ENCODE results near the gene SMAD3. TPM values are rescaled to one million over a fixed set of nuclear protein-coding genes. Genes with fewer than 3 reads are reported as not detected.

Gene SMAD3
- total and polyA plus RNA-seq, 2 of the 4 experiments (the other 2 are of a cell fraction) = 71.0 to 177 TPM

- POLR2A ChIA-PET (ENCODE audit: unreplicated experiment) = no interaction called here
- dilution Hi-C loops (cut with HindIII; ENCODE audit: low sequenced_read_pairs, unreplicated experiment) = no loop called here
- ATAC-seq (ENCODE audit: low read depth) = no peak
Observed at GRCh38 chr15:67170143-67170925, 104.9 kb downstream of the SMAD3 start.

More at GRCh38 chr15:67170143-67170925, 104.9 kb downstream of the SMAD3 start:
- intact Hi-C loops (cut with micrococcal nuclease) (loop anchor here (2.0 kb wide), 1 partner anchor 64 kb away; no protein-coding TSS in a partner anchor), in situ Hi-C loops (cut with MboI; ENCODE audit: low sequenced_read_pairs) (no loop called here)
- Histone ChIP-seq H3K4me1 (ENCODE audit: control insufficient read depth, insufficient read depth, low read length) (peaks cover 72% of the 10 kb centered on the region), H3K36me3 (ENCODE audit: control insufficient read depth, insufficient read depth, low read length) (peaks cover 84% of the 10 kb centered on the region), H2AFZ (replicated peaks; ENCODE audit: low read length, poor library complexity) (no peak overlapping the region), H3K18ac (ENCODE audit: low read depth, low read length) (0 out of 2 replicates have a peak overlapping the region, but pooled peaks have one; percentile 3), H3K27ac (ENCODE audit: insufficient read depth, low read length) (peak overlapping the region; percentile 48), H3K9me1 (ENCODE audit: insufficient read depth, low read length) (peaks cover 73% of the 10 kb centered on the region), H4K8ac (ENCODE audit: low read depth in 2 of 2, low read length in 2 of 2) (peak overlapping the region; percentile 41 to 55; a peak in 3 of 4 replicates), H3K56ac (ENCODE audit: extremely low read depth, insufficient read depth, low read length) (no peak overlapping the region), H2BK5ac (ENCODE audit: low read depth, low read length, poor library complexity, severe bottlenecking) (peak overlapping the region; percentile 27), H3K4me3 (ENCODE audit: insufficient read depth, low read depth, low read length) (no peak overlapping the region), H3K4me2 (ENCODE audit: low read depth, low read length) (no peak overlapping the region), H4K5ac (ENCODE audit: low read depth, low read length) (peak overlapping the region; percentile 21), H3K79me1 (ENCODE audit: low read depth in 1 of 2, low read length in 2 of 2) (peaks cover 66 to 99% of the 10 kb centered on the region in 2 experiments), H2AK5ac (ENCODE audit: low read depth, low read length) (peak overlapping the region; percentile 28; the same call in 1 of the 2 replicates), H2BK15ac (ENCODE audit: low read depth, low read length) (peak overlapping the region; percentile 5; the same call in 1 of the 3 replicates), H3K14ac (replicated peaks; ENCODE audit: low read depth, low read length) (peak overlapping the region; percentile 29), H2BK20ac (ENCODE audit: low read depth, low read length) (peak overlapping the region; percentile 24; the same call in 1 of the 2 replicates), H3K9me3 (ENCODE audit: control insufficient read depth, insufficient read depth, low read length) (no peaks in the 10 kb centered on the region), H3K27me3 (ENCODE audit: control insufficient read depth, insufficient read depth, low read length) (no peaks in the 10 kb centered on the region), H3K9ac (ENCODE audit: low read depth, low read length) (no peak overlapping the region), H3K23ac (ENCODE audit: low read depth, low read length) (peak overlapping the region; percentile 68; the same call in 1 of the 2 replicates), H3K4ac (ENCODE audit: low read depth, low read length) (peak overlapping the region; percentile 58), H4K20me1 (ENCODE audit: insufficient read depth, low read length) (peaks cover 22% of the 10 kb centered on the region), H4K91ac (ENCODE audit: insufficient read depth, low read depth, low read length) (peak overlapping the region; percentile 59), H2BK120ac (ENCODE audit: low read depth, low read length) (peak overlapping the region; percentile 11; the same call in 1 of the 2 replicates), H2AK9ac (replicated peaks; ENCODE audit: low read depth, low read length, poor library complexity) (peak overlapping the region; percentile 25)
- WGBS, 2 experiments (ENCODE audit: extremely low coverage in 2 of 2, insufficient read length in 1 of 2) = no CpG with 5 or more reads among the region's 12 CpGs
- CTCF ChIA-PET = no interaction called here
- no peak for DNase-seq
- no TSS peak for BruUV-seq (replicated peaks)
- TF ChIP-seq FOS (IDR thresholded peaks at IDR 0.05; ENCODE audit: low read depth, low read length) = no peak
- TF ChIP-seq POLR2A (IDR thresholded peaks at IDR 0.05; ENCODE audit: low read depth, low read length) = no peak
- TF ChIP-seq CHD1 (IDR thresholded peaks at IDR 0.05; ENCODE audit: low read depth, low read length) = no peak
- no peak for TF ChIP-seq BHLHE40 (IDR thresholded peaks at IDR 0.05; ENCODE audit: low read depth, low read length)
- TF ChIP-seq CEBPB (IDR thresholded peaks at IDR 0.05; ENCODE audit: low read depth, low read length) = no peak
- TF ChIP-seq USF2 (IDR thresholded peaks at IDR 0.05; ENCODE audit: low read depth, low read length) = no peak
- TF ChIP-seq MAFK (IDR thresholded peaks at IDR 0.05; ENCODE audit: low read depth, low read length) = no peak
- no peak for TF ChIP-seq MAZ (IDR thresholded peaks at IDR 0.05; ENCODE audit: borderline replicate concordance, low read depth, low read length)
- TF ChIP-seq RFX5 (IDR thresholded peaks at IDR 0.05; ENCODE audit: low read depth, low read length) = no peak
- TF ChIP-seq ELK1 (IDR thresholded peaks at IDR 0.05; ENCODE audit: borderline replicate concordance, low read depth, low read length) = no peak
- no peak for TF ChIP-seq RAD21 (IDR thresholded peaks at IDR 0.05; ENCODE audit: low read length)
- no peak for TF ChIP-seq RCOR1 (IDR thresholded peaks at IDR 0.05; ENCODE audit: insufficient replicate concordance, low read length)
- TF ChIP-seq NFE2L2 (IDR thresholded peaks at IDR 0.05; ENCODE audit: low read depth, low read length) = no peak
- no peak for TF ChIP-seq CTCF (conservative IDR thresholded peaks at IDR 0.05; ENCODE audit: low read depth, low read length)
